ENCODE measurements around the gene MUC4.

DNA sequence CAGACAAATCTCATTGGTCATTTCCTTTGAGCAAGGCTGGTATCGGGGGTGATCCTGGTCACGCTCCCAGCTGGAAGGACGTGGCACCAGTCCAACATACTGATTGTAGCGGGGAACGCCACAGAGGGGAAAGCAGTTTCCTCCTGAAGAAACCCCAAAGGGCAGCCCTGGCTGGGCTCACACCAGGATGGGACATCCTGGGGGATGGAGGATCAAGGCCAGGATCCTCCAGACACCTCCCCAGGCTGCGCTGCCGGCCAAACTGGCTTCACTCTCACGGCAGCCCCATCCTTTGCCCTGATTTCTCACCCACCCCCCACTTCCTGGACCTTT lies 54.3 kb downstream of the MUC4 start:
- no peak for TF ChIP-seq POLR2A (IDR thresholded peaks at IDR 0.05)
- TF ChIP-seq, protein P1, sequence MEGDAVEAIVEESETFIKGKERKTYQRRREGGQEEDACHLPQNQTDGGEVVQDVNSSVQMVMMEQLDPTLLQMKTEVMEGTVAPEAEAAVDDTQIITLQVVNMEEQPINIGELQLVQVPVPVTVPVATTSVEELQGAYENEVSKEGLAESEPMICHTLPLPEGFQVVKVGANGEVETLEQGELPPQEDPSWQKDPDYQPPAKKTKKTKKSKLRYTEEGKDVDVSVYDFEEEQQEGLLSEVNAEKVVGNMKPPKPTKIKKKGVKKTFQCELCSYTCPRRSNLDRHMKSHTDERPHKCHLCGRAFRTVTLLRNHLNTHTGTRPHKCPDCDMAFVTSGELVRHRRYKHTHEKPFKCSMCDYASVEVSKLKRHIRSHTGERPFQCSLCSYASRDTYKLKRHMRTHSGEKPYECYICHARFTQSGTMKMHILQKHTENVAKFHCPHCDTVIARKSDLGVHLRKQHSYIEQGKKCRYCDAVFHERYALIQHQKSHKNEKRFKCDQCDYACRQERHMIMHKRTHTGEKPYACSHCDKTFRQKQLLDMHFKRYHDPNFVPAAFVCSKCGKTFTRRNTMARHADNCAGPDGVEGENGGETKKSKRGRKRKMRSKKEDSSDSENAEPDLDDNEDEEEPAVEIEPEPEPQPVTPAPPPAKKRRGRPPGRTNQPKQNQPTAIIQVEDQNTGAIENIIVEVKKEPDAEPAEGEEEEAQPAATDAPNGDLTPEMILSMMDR (IDR thresholded peaks at IDR 0.05), result no peak
- TF ChIP-seq POLR2AphosphoS5 (IDR thresholded peaks at IDR 0.05), result no peak
- no peak for TF ChIP-seq EP300 (IDR thresholded peaks at IDR 0.05)

Data from upper lobe of left lung (tissue), 4 donors.